Esophagus mucosa (tissue), 1 donor: ENCODE results near the gene EME2. TPM values are rescaled to one million over a fixed set of nuclear protein-coding genes. Genes with fewer than 3 reads are reported as not detected.
A peak's percentile ranks its signal among the peaks of the same experiment; 100 is the strongest.

ENCODE experiments used
- ATAC-seq: fragments of 200-7000 bp; cut with Tn5 transposase; one replicate; pipeline ENCODE4 v1.9.1; 2020
- total RNA-seq: library from RNA; stranded (reverse); gene quantifications from one replicate; pipeline ENCODE4 v1.2.4, GENCODE V29; 2023
- donor health status: DM: yes; HTN: yes; CAD: no.

The EME2 gene
- total RNA-seq, 1 donor from 2014 or later = 13.0 TPM

DNA sequence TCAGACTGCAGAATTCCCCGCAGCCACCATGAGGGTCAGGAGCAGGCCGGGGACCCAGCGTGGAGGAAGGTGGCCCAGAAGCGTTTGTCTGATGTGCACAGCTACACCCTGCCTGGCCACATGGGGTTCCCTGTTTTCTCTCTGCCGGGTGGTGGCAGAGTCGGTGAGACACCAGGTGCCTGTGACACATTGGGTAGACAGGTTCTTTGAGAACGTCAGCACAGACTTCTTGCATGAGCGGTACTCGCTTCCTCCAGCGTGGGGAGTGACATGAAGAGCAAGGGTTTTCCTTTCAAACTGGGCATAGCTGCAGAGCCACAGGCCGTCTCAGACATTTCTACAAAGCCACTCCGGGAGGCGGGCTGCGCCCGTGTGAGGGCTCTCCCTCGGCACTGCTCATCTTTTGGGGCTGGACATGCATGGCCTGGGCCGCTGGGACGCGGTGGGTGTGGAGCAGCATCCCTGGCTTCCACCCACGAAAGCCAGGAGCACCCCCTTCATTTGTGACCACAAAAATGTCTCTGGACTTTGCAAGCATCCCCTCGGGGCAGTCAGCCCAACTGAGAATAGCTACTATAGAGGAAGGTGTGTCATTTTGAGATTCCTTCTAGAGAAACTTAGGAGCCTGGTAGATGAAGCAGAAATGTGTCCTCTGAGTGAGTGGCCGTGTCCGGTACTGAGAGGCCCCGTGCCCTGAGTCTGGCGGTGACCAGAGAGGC is 27.3 kb upstream of the EME2 start:
- ATAC-seq = peak; percentile 54

DNA sequence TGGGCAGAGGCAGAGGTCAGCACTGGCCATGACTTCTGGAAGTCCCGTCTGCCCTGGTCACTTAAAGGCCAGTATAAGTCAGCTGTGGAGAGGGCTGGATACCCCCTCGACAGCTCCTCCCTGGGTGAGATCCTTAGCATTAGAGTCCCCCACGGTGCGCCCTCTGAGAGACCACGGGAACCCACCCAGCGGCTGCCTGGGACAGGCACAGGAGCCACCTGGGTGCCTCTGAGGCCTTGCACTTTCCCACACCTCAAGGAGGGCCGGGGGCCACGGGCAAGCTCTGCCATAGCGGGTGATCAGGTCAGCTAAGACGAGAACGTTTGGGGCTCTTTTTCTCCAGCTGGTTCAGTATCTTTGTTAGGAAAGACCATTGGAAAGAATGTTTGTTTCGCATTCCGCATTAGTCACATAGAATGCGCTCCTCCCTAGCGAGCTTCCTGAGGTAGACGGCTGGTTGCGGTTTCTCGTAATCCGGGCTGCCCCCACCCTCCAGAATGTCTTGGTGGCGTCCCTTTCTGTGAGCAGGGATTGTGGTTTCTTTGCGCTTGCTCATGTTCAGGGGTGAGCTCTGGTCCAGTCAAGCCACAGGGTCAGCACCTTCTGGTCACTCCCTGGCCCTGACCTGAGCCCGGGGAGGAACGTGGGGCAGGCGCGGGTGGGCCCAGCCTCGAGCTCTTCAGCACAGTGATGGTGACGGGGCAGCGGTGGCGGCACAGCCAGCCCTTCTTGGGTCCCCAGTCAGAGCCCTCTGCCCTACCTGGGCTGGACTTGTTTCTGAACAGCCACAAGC is 26.5 kb upstream of the EME2 start:
- ATAC-seq = no peak

DNA sequence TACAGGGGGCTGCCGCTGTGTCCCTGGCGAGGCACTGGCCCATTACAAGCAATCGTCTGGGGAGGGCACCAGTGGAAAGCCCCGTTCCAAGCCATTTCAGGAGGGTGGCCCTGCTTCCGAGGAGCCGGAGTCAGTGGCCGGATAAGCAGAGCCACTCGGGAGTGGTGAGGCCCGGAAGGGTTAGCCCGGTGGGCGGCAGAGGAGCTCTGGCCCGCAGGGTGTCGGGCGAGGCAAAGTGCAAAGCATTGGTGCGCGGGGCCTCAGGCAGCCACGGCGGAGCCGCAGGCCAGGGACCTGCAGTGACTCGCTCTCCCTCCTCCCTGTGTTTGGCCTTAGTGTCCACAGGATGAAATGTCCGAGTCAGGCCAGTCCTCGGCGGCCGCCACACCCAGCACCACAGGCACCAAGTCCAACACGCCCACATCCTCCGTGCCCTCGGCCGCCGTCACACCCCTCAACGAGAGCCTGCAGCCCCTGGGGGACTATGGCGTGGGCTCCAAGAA is 25.9 kb upstream of the EME2 start:
- ATAC-seq = peak; percentile 75

DNA sequence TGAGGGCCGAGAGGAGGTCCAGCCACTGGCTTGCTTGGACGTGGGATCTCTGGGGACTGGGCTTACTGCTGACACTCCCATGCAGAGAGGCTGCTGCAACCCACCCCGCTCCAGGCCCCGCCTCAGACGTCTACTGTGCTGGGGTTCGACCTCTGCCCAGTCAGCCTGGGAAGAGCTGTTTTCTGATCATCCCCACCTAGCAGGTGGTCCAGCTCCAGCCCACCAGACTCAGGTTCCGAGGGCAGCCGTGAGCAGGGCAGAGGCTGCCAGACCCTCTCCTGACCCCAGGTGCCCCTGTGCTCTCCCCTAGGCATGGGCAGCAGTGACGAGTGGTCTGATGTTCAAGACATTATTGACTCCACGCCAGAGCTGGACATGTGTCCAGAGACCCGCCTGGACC is 24.7 kb upstream of the EME2 start:
- ATAC-seq = no peak

DNA sequence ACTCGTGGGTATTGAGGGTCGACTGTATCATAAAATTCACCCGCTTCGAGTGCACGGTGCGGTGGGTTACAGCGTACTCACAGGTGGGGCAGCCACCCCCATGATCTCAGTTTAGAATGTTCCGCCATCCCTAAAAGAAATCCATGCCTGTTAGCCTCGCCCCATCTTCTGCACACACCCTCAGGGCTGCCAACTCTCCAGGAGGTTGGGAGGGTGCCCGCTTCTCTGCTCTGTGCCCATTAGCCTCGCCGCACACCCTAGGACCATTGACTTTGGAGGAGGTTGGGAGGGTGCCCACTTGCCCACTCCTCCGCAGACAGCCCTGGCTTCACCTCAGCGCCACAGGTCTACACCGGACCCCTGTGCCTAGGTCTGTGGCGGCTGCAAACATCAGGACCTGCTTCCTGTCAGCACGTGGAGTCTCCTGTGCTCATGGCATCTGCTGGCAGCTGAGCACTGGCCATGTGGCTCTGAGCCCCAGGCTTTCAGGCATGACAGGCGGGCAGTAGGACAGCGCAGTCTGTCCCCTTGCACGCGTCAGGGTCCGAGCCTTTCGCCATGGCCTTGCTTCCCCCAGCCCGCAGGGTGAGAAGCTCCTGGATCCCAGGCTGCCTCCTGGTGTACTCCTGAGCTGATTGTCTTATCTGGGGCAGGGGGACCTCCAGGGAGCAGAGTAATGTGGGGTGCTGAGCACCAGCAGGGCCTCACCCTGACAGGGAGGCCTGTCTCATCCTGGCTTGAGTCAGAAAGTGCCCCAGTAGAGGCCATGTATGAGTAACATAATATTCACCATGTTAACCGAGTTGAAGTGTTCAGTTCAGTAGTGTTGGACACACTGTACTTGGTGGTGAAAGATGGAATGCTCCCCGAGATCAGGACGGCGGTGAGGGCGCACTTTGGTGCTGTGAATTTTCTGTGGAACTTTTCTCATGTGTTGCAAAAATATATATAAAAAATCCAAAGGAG is 23.2 kb upstream of the EME2 start:
- no peak for ATAC-seq

DNA sequence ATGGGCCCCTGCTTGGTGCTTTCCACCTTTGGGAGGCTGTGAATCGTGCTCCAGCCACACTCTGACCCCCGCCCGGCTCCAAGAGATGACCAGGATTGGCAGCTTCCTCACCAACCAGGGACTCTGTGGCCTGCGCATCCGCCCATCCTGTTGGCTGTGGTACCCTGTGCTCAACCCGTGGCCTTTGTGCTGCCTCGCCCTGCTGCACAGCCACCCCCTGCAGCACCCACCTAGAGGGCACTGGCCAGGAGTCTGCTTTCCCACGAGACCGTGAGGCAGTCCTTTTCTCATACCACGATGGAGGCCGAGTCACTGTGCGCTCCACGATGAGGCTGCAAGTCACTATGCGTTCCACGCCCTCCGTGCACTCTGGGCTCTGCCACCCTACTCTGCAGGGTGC is 20.7 kb upstream of the EME2 start:
- ATAC-seq = no peak

DNA sequence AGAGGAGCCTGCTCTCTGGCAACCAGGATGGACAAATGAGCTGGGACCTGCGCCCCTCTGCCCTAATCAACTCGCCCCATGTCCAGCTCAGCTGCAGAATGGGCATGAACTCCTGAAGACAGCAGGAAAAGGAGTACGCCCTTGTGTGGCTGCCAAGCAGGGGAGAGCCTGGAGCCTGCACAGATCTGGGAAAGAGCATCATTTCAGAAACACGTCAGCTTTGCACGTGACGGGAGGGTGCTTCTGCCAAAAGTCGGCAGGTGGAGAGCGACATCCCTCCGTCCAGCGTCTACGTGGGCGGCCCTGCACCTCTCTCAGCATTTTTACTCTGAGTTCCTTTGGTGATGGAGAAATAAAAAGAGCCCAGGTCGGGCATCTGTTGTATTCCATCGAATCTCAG is 19.8 kb upstream of the EME2 start:
- ATAC-seq = no peak

- no peak for ATAC-seq
Measured at GRCh38 chr16:1754204-1754603, 18.4 kb upstream of the EME2 start.

DNA sequence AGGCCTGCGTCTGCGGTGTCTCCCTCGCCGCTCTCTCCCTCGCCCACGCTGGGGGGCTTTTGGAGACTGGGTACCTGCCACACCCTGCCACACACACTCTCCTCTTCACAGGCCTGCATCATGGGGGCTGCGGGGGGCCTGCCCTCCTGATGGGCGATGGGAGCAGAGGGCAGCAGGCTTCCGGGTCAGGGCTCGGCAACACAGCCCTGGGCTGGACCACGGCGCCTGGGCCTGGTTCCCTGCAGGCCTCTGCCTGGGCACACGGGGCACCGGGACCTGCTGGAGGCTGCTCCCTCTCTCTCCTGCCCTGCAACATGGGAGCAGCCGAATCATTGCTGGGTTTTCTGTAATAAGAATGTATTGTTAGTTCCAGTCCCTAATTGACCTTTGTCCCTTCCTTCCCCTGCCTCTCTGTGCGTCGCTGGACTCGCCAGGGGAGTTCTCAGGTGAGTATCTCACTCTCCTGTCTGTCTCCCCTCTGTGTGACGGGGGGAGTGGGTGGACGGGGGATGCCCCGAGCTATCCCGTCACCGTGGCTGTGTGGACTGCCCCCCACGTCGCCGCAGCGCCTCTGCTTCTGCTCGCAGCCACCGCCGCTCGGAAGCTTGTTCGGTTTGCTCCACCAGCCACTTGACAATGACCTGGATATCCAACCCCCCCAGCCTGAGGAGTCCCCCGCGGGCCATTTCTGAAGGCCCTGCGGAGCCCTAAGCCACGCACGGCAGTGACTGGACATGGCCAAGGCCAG is 14.7 kb upstream of the EME2 start:
- no peak for ATAC-seq

DNA sequence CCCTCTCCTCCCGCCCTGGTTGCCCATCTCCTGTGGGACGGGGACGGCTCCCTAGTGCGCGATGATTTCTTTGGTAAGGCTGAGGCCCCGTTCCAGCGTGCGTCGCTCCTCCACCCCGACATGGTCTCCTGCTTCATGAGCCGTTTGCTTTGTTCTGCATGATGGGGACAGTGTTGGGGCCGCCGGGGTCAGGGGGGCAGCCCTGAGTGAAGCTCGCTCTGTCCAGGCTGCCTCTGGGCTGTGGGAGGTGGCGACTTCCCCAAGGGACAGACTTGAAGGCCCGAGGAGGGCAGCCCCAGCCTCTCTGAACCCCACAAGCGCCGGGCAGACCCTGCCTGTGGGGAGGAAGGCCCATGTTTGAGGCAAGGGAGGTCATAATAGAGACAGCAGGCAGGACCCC is 13.7 kb upstream of the EME2 start:
- no peak for ATAC-seq

DNA sequence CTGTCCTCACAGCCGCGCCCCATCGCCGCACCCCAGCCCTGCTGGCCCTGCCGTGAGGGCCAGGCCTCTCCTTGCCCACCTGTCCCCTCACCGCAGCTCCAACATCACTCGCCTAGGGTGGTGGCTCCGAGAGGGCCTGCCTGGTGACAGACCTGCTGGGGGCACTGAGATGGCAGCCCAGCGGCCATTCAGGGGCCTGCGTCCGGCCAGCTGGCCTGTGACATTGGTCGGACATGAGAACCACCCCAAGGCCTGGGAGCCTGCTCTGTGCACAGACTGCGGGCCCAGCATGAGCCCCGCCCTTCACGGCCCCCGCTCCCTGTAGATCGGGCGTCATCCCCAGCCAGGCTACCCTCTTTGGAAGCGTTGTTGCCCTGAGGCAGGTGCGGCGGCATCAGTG is 13.1 kb upstream of the EME2 start:
- ATAC-seq = no peak

- no peak for ATAC-seq
Measured at GRCh38 chr16:1760911-1761310, 11.7 kb upstream of the EME2 start.

DNA sequence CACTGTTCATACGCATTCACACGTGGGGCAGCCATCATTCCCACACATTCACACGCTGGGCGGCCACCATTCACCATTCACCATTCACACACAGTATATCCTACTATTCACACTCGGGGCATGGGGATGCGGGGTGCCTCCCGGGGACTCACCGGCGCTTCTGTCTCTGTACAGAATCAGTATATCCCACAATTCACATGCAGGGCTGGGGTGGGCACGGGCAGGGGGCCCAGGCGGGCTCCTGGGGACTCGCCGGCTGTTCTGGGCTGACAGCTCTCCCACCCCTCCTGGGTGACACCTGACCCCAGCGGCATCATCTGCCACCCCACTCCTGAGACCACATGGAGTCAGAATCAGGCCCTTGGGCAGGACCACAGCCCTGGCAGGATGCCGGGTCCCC is 10.9 kb upstream of the EME2 start:
- ATAC-seq = no peak

GRCh38 chr16:1762196-1762878 is 10.3 kb upstream of the EME2 start:
- no peak for ATAC-seq

- ATAC-seq = peak; percentile 1
Measured at GRCh38 chr16:1762879-1763520, 9.6 kb upstream of the EME2 start.

DNA sequence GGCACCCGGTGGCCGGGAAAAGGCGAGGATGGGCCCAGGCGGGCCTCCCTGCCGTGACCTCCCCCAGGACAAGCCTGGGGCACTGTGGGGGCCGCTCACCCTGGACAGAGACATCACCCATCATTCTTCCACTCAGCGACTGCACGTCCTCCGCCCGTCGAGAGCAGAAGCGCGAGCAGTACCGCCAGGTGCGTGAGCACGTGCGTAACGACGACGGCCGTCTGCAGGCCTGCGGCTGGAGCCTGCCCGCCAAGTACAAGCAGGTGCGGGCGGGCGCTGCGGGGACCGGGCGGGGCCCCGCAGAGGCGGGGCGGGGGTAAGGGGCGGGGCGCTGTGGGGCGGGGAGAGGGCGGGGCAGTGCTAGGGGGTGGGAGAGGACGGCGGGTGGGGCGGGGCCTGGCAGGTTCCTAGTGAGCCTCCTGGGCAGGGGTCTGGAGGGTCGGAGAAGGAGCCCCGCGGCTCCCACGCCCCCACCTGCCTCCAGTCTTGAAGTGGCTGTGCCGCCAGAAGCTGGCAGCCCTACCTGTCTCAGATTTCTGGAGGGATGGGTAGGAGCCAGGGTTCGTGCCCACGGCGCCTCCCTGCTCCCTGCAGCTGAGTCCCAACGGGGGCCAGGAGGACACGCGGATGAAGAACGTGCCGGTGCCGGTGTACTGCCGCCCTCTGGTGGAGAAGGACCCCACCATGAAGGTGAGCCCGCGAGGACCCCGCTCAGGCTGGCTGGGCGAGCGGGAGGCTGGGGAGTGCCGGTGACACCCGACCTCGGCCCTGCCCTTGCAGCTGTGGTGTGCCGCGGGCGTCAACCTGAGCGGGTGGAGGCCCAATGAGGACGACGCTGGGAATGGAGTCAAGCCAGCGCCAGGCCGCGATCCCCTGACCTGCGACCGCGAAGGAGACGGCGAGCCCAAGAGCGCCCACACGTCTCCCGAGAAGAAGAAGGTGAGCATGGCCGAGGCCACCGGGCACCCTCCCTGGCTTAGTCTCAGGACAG is 8.8 kb upstream of the EME2 start:
- ATAC-seq = peak; percentile 35

GRCh38 chr16:1764971-1765370 is 7.6 kb upstream of the EME2 start:
- no peak for ATAC-seq

DNA sequence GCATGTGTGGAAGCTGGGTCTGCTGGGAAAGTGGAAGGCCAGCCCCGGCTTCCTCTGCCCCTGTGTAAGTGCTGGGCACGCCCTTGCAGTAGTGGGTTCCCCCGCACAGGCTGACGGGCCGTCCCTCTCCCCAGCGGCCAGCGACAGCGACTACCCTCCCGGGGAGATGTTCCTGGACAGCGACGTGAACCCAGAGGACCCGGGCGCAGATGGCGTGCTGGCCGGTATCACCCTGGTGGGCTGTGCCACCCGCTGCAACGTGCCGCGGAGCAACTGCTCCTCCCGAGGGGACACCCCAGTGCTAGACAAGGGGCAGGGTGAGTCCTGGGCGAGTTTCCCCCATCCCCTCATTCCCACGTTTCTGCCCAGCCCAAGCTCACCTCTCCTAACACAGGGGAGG is 6.8 kb upstream of the EME2 start:
- ATAC-seq = no peak

DNA sequence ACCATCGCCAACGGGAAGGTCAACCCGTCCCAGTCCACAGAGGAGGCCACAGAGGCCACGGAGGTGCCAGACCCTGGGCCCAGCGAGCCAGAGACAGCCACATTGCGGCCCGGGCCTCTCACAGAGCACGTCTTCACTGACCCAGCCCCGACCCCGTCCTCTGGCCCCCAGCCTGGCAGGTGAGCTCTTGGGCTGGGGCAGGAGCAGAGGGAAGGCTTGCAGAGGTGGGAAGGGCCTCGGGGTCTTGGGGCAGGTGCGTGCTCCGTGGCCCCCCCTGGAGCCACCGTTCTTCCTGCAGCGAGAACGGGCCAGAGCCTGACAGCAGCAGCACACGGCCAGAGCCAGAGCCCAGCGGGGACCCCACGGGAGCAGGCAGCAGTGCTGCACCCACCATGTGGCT is 6.4 kb upstream of the EME2 start:
- ATAC-seq = no peak

DNA sequence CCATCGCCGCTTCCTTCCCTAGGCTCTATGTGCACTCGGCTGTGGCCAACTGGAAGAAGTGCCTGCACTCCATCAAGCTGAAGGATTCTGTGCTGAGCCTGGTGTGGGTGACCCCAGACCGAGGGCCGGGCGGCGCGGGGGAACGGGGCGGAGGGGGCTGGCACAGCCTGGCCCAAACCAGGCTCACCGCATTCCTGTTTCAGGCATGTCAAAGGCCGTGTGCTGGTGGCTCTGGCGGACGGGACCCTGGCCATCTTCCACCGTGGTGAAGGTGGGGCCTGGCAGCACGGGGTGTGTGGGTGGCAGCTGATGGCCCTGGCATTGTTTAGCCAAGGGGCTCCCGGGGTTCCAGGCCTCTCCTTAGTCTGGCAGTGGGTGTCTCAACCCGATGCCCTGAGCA is 5.9 kb upstream of the EME2 start:
- ATAC-seq = no peak
